HepG2 (cell line): ENCODE data around the gene ANO9. TPM values are rescaled to one million over a fixed set of nuclear protein-coding genes. Genes with fewer than 3 reads are reported as not detected.

ENCODE experiments used
- CAMTA2 ChIP-seq: sonication (generic); formaldehyde crosslinking; IDR thresholded peaks from 2 replicates; pipeline ENCODE4 v1.4.0; 2020; ENCODE audit warnings: mild to moderate bottlenecking, missing genetic modification reagents, borderline replicate concordance
- SRSF9 ChIP-seq: fragments of 200-400 bp; formaldehyde crosslinking; IDR thresholded peaks from 2 replicates; pipeline ENCODE4 v1.6.1; 2018; ENCODE audit warnings: borderline replicate concordance, mild to moderate bottlenecking, low read depth, low read length; ENCODE audit not compliant: insufficient read depth, poor library complexity, severe bottlenecking
- WIZ ChIP-seq: sonication (generic); formaldehyde crosslinking; IDR thresholded peaks from 2 replicates; pipeline ENCODE4 v1.5.1; 2020; ENCODE audit warnings: mild to moderate bottlenecking, missing genetic modification reagents
- ZNF253 ChIP-seq: sonication (generic); formaldehyde crosslinking; IDR thresholded peaks from 2 replicates; pipeline ENCODE4 v1.8.0; 2022; ENCODE audit warnings: mild to moderate bottlenecking, missing genetic modification reagents, borderline replicate concordance
- ZNF354B ChIP-seq: sonication (generic); formaldehyde crosslinking; IDR thresholded peaks from 2 replicates; pipeline ENCODE4 v1.8.0; 2022; ENCODE audit warnings: mild to moderate bottlenecking, missing genetic modification reagents
- polyA plus RNA-seq, 8 experiments: library from polyadenylated mRNA; depleted of rRNA in 3 of 8; stranded (reverse) in 7 of 8; unstranded in 1 of 8; fragments of >200 nt; fragmentation: Illumina TruSeq in 4 of 8; extraction: Trizol in 4 of 8; gene quantifications; 2 replicates each; pipeline versions ENCODE4 v1.2.1 to v1.2.3, GENCODE V29; 2011 to 2016; ENCODE audit warnings: low read depth in 4 of 8, missing spikeins in 1 of 8, mixed read lengths in 1 of 8; ENCODE audit not compliant: insufficient read depth in 1 of 8
- total RNA-seq, 5 experiments: library from RNA; depleted of rRNA; stranded (reverse); fragments of >200 nt; fragmentation: Illumina TruSeq; extraction: Trizol; gene quantifications; 2 replicates each; pipeline ENCODE4 v1.2.3, GENCODE V29; 2016; ENCODE audit warnings: low read depth in 1 of 5
- TF ChIP-seq, protein P1 (sequence below): sonication (generic); formaldehyde crosslinking; conservative IDR thresholded peaks from 2 replicates; pipeline ENCODE4 v1.4.0; 2020; ENCODE audit warnings: missing genetic modification reagents
- TF ChIP-seq, protein P2 (sequence below): sonication (generic); formaldehyde crosslinking; IDR thresholded peaks from 2 replicates; pipeline ENCODE4 v1.4.0; 2020; ENCODE audit warnings: missing genetic modification reagents, borderline replicate concordance

Gene ANO9
- total and polyA plus RNA-seq, 2 of the 13 experiments (the other 11 are each of a cell fraction or from before 2014, with no cell fraction given) = 8.9 to 14.3 TPM

GRCh38 chr11:368414-369335, 73.1 kb downstream of the ANO9 start (continued):
- no peak for TF ChIP-seq ZNF354B (CRISPR knock-in tag)
- TF ChIP-seq WIZ = no peak
- no peak for TF ChIP-seq SRSF9
- TF ChIP-seq, protein P1, sequence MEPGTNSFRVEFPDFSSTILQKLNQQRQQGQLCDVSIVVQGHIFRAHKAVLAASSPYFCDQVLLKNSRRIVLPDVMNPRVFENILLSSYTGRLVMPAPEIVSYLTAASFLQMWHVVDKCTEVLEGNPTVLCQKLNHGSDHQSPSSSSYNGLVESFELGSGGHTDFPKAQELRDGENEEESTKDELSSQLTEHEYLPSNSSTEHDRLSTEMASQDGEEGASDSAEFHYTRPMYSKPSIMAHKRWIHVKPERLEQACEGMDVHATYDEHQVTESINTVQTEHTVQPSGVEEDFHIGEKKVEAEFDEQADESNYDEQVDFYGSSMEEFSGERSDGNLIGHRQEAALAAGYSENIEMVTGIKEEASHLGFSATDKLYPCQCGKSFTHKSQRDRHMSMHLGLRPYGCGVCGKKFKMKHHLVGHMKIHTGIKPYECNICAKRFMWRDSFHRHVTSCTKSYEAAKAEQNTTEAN = no peak
- TF ChIP-seq, protein P2, sequence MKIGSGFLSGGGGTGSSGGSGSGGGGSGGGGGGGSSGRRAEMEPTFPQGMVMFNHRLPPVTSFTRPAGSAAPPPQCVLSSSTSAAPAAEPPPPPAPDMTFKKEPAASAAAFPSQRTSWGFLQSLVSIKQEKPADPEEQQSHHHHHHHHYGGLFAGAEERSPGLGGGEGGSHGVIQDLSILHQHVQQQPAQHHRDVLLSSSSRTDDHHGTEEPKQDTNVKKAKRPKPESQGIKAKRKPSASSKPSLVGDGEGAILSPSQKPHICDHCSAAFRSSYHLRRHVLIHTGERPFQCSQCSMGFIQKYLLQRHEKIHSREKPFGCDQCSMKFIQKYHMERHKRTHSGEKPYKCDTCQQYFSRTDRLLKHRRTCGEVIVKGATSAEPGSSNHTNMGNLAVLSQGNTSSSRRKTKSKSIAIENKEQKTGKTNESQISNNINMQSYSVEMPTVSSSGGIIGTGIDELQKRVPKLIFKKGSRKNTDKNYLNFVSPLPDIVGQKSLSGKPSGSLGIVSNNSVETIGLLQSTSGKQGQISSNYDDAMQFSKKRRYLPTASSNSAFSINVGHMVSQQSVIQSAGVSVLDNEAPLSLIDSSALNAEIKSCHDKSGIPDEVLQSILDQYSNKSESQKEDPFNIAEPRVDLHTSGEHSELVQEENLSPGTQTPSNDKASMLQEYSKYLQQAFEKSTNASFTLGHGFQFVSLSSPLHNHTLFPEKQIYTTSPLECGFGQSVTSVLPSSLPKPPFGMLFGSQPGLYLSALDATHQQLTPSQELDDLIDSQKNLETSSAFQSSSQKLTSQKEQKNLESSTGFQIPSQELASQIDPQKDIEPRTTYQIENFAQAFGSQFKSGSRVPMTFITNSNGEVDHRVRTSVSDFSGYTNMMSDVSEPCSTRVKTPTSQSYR (CRISPR knock-in tag) = no peak
- no peak for TF ChIP-seq ZNF253
- no peak for TF ChIP-seq CAMTA2 (CRISPR knock-in tag)
